Right lobe of liver (tissue), 4 donors: ENCODE data around the gene ATP13A2.

ENCODE experiments used
- POLR2A ChIP-seq: fragments of 450-650 bp; IDR thresholded peaks from one replicate; pipeline ENCODE4 v1.6.1; 2017; ENCODE audit warnings: antibody characterized with exemption, mild to moderate bottlenecking
- TF ChIP-seq, protein P1 (sequence below), 4 donors: fragments of 200-600 bp in 3 of 4; fragments of 450-650 bp in 1 of 4; IDR thresholded peaks; one replicate each; pipeline versions ENCODE4 v1.5.1 to v1.8.0; 2016 to 2022; ENCODE audit warnings: antibody characterized with exemption in 4 of 4, mild to moderate bottlenecking in 2 of 4
- donor health status: DM: no; HTN: no; CAD: no.
- donor health status: DM: no; HTN: no; CAD: no.
- donor health status: DM: no; HTN: yes; CAD: no.

DNA sequence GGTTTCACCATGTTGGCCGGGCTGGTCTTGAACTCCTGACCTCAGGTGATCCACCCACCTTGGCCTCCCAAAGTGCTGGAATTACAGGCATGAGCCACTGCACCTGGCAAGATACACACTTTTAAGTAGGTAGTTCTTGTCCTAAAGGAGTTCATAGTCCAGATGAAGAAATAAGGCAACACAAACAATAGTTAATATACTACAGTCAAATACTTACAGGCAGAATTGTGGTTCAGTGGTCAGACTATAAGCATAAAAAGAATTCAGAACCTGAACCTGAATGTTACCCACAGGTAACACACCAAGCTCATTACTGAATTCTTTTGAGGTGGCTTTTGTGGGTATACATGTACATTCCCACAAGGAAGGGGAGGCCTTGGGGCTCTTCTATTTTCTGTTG lies 40.3 kb upstream of the ATP13A2 start:
- TF ChIP-seq, protein P1, sequence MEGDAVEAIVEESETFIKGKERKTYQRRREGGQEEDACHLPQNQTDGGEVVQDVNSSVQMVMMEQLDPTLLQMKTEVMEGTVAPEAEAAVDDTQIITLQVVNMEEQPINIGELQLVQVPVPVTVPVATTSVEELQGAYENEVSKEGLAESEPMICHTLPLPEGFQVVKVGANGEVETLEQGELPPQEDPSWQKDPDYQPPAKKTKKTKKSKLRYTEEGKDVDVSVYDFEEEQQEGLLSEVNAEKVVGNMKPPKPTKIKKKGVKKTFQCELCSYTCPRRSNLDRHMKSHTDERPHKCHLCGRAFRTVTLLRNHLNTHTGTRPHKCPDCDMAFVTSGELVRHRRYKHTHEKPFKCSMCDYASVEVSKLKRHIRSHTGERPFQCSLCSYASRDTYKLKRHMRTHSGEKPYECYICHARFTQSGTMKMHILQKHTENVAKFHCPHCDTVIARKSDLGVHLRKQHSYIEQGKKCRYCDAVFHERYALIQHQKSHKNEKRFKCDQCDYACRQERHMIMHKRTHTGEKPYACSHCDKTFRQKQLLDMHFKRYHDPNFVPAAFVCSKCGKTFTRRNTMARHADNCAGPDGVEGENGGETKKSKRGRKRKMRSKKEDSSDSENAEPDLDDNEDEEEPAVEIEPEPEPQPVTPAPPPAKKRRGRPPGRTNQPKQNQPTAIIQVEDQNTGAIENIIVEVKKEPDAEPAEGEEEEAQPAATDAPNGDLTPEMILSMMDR (IDR thresholded peaks at IDR 0.05), result no peak
- no peak for TF ChIP-seq POLR2A
